ENCODE measurements around the gene TAGAP. TPM values are rescaled to one million over a fixed set of nuclear protein-coding genes. Genes with fewer than 3 reads are reported as not detected.

The TAGAP gene, protein sequence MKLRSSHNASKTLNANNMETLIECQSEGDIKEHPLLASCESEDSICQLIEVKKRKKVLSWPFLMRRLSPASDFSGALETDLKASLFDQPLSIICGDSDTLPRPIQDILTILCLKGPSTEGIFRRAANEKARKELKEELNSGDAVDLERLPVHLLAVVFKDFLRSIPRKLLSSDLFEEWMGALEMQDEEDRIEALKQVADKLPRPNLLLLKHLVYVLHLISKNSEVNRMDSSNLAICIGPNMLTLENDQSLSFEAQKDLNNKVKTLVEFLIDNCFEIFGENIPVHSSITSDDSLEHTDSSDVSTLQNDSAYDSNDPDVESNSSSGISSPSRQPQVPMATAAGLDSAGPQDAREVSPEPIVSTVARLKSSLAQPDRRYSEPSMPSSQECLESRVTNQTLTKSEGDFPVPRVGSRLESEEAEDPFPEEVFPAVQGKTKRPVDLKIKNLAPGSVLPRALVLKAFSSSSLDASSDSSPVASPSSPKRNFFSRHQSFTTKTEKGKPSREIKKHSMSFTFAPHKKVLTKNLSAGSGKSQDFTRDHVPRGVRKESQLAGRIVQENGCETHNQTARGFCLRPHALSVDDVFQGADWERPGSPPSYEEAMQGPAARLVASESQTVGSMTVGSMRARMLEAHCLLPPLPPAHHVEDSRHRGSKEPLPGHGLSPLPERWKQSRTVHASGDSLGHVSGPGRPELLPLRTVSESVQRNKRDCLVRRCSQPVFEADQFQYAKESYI
- total RNA-seq (1 to 10 TPM; 1.5 to 2.0 TPM), polyA plus RNA-seq (under 1 TPM; 0.56 to 0.65 TPM)

DNA sequence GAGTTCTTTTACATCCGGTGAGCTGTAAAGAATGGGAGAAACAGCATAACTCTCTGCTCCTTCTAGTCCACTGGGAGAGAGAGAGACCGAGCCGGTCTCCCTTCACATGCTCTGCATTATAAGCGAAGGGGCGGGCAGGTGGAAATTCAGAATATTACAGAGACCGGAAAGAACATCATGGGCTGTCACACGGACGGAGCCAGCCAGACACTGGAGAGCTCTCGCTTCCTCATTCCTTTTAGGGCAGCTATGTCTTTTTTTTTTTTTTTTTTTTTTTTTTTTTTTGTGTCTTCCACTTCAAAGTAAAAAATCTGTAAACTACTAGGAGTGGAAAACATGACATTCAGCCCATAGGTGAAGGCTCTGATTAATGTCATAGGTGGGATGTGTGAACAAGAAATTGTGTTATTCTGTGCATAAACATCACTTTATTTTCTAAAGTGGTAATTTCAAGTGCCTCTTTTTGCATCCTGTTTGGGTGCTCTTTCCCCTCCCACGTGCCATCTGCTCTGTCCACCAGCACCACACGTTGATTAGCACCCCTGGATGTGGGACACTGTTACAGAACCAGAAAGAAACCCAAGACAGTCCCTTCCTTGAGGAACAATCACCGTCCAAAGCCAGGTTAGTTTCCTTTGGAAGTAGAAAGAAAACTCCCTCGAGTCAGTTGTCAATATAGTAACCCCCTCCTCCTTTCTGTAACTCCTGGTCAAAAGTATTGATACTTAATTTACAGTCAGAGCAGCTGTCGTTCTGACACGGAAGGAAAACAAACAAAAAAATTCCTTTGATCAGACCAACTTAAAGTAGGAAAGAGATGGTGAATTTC, at the start of gene TAGAP:
TAGAP (minus strand) TSS at position 93 of the 829 bp plus-strand sequence. CDS start 845 bp downstream, outside the sequence.
- H3K9ac ChIP-seq (ENCODE audit: low read depth in 1 of 2, low read length in 2 of 2), result peak within 1 kb of the TSS in 1 of 2 donors; percentile 67

GRCh38 chr6:159093609-159094443, 49.0 kb upstream of the TAGAP start:
- no peak overlapping the region for H3K27ac ChIP-seq (ENCODE audit: low read depth in 1 of 2, low read length in 2 of 2)
- no peaks in the 10 kb centered on the region for H3K27me3 ChIP-seq (ENCODE audit: control insufficient read depth in 4 of 4, insufficient read depth in 4 of 4, low read length in 3 of 4)
- 89% methylated on average over 32 of the region's 32 CpGs for WGBS
- peak; percentile 29 for DNase-seq (ENCODE audit: low spot score)
- no peaks in the 10 kb centered on the region for H3K9me3 ChIP-seq (ENCODE audit: control insufficient read depth in 4 of 4, low read length in 3 of 4)
- H3K9ac ChIP-seq (ENCODE audit: low read depth in 1 of 2, low read length in 2 of 2), result no peak overlapping the region
- no peaks in the 10 kb centered on the region for H3K36me3 ChIP-seq (ENCODE audit: control insufficient read depth in 4 of 4, insufficient read depth in 3 of 4, low read depth in 1 of 4, low read length in 3 of 4)
- H3K4me3 ChIP-seq (ENCODE audit: low read depth in 1 of 3, low read length in 3 of 3), result no peak overlapping the region
- no peaks in the 10 kb centered on the region for H3K4me1 ChIP-seq (ENCODE audit: control insufficient read depth in 4 of 4, insufficient read depth in 4 of 4, low read length in 3 of 4)
- no peak for TF ChIP-seq YY1 (IDR thresholded peaks at IDR 0.05)
- TF ChIP-seq, protein P1, sequence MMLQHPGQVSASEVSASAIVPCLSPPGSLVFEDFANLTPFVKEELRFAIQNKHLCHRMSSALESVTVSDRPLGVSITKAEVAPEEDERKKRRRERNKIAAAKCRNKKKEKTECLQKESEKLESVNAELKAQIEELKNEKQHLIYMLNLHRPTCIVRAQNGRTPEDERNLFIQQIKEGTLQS (IDR thresholded peaks at IDR 0.05), result no peak
- no peak for TF ChIP-seq JUND (IDR thresholded peaks at IDR 0.05)
- TF ChIP-seq EGR1 (IDR thresholded peaks at IDR 0.05; ENCODE audit: low read depth in 2 of 2), result no peak
- TF ChIP-seq RAD21 (IDR thresholded peaks at IDR 0.05), result no peak
- no peak for TF ChIP-seq NR2F2 (IDR thresholded peaks at IDR 0.05)
- no peak for TF ChIP-seq GABPA (IDR thresholded peaks at IDR 0.05 in 1 of 2, conservative IDR thresholded peaks at IDR 0.05 in 1 of 2)
- TF ChIP-seq FOXA2 (IDR thresholded peaks at IDR 0.05), result no peak
- no peak for TF ChIP-seq HNF4A (conservative IDR thresholded peaks at IDR 0.05)
- no peak for TF ChIP-seq FOXA1 (IDR thresholded peaks at IDR 0.05)

More for the DNA sequence above, at the start of gene TAGAP:
- DNase-seq (ENCODE audit: low spot score), result no peak
- Histone ChIP-seq H3K27me3 (ENCODE audit: control insufficient read depth in 4 of 4, insufficient read depth in 4 of 4, low read length in 3 of 4) (no peaks in the 10 kb centered on the region), H3K4me3 (ENCODE audit: low read depth in 1 of 3, low read length in 3 of 3) (peak within 1 kb of the TSS; percentile 15 to 26 (median 23)), H3K9me3 (ENCODE audit: control insufficient read depth in 4 of 4, low read length in 3 of 4) (no peaks in the 10 kb centered on the region), H3K4me1 (ENCODE audit: control insufficient read depth in 4 of 4, insufficient read depth in 4 of 4, low read length in 3 of 4) (peaks cover 0 to 8% (median 5%) of the 10 kb centered on the region in 4 donors), H3K27ac (ENCODE audit: low read depth in 1 of 2, low read length in 2 of 2) (peak within 1 kb of the TSS; percentile 59 to 63), H3K36me3 (ENCODE audit: control insufficient read depth in 4 of 4, insufficient read depth in 3 of 4, low read depth in 1 of 4, low read length in 3 of 4) (no peaks in the 10 kb centered on the region)
- TF ChIP-seq FOXA2 (IDR thresholded peaks at IDR 0.05) (no peak), ZBTB33 (IDR thresholded peaks at IDR 0.05) (no peak), TAF1 (conservative IDR thresholded peaks at IDR 0.05) (peak; percentile 56), RXRA (IDR thresholded peaks at IDR 0.05) (no peak), GABPA (IDR thresholded peaks at IDR 0.05 in 1 of 2, conservative IDR thresholded peaks at IDR 0.05 in 1 of 2) (no peak), RAD21 (IDR thresholded peaks at IDR 0.05) (no peak)
- TF ChIP-seq, protein P2, sequence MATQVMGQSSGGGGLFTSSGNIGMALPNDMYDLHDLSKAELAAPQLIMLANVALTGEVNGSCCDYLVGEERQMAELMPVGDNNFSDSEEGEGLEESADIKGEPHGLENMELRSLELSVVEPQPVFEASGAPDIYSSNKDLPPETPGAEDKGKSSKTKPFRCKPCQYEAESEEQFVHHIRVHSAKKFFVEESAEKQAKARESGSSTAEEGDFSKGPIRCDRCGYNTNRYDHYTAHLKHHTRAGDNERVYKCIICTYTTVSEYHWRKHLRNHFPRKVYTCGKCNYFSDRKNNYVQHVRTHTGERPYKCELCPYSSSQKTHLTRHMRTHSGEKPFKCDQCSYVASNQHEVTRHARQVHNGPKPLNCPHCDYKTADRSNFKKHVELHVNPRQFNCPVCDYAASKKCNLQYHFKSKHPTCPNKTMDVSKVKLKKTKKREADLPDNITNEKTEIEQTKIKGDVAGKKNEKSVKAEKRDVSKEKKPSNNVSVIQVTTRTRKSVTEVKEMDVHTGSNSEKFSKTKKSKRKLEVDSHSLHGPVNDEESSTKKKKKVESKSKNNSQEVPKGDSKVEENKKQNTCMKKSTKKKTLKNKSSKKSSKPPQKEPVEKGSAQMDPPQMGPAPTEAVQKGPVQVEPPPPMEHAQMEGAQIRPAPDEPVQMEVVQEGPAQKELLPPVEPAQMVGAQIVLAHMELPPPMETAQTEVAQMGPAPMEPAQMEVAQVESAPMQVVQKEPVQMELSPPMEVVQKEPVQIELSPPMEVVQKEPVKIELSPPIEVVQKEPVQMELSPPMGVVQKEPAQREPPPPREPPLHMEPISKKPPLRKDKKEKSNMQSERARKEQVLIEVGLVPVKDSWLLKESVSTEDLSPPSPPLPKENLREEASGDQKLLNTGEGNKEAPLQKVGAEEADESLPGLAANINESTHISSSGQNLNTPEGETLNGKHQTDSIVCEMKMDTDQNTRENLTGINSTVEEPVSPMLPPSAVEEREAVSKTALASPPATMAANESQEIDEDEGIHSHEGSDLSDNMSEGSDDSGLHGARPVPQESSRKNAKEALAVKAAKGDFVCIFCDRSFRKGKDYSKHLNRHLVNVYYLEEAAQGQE (IDR thresholded peaks at IDR 0.05), result peak; percentile 9
- WGBS, result 33% methylated on average over 15 of the region's 15 CpGs
